SK-N-SH treated with all-trans-retinoic acid at 6 μM for 48 hours (cell line): ENCODE data around the gene LIG1.

Experiments
- ATAC-seq: fragments of 200-7000 bp; cut with Tn5 transposase; 3 replicates; pipeline ENCODE4 v1.9.1; 2020; ENCODE audit warnings: mild to moderate bottlenecking, moderate library complexity
- ARNTL ChIP-seq: fragments of 450-650 bp; formaldehyde crosslinking; IDR thresholded peaks from 2 replicates; pipeline ENCODE4 v1.5.0; 2020; ENCODE audit warnings: low read depth, mild to moderate bottlenecking, moderate library complexity, borderline replicate concordance
- BACH2 ChIP-seq: fragments of 250-450 bp; sonication (Bioruptor Pico); IDR thresholded peaks from 2 replicates; pipeline ENCODE4 v1.9.0; 2021; ENCODE audit warnings: mild to moderate bottlenecking, borderline replicate concordance
- CSDC2 ChIP-seq: fragments of 250-450 bp; sonication (Bioruptor Pico); IDR thresholded peaks from 2 replicates; pipeline ENCODE4 v1.5.0; 2020; ENCODE audit warnings: mild to moderate bottlenecking, moderate library complexity
- GLIS3 ChIP-seq: fragments of 250-450 bp; sonication (Bioruptor Pico); IDR thresholded peaks from 2 replicates; pipeline ENCODE4 v1.5.0; 2020; ENCODE audit warnings: mild to moderate bottlenecking, moderate library complexity
- ISL1 ChIP-seq: fragments of 250-450 bp; sonication (Bioruptor Pico); IDR thresholded peaks from 2 replicates; pipeline ENCODE4 v2.1.2; 2022; ENCODE audit warnings: mild to moderate bottlenecking, moderate library complexity
- OSR1 ChIP-seq: fragments of 250-450 bp; sonication (Bioruptor Pico); IDR thresholded peaks from 2 replicates; pipeline ENCODE4 v1.8.0; 2022; ENCODE audit warnings: moderate library complexity, mild to moderate bottlenecking, inconsistent platforms
- PPARA ChIP-seq: fragments of 250-450 bp; sonication (Bioruptor Pico); IDR thresholded peaks from 2 replicates; pipeline ENCODE4 v1.5.0; 2020; ENCODE audit warnings: mild to moderate bottlenecking, borderline replicate concordance
- RARB ChIP-seq: fragments of 250-450 bp; sonication (Bioruptor Pico); IDR thresholded peaks from 2 replicates; pipeline ENCODE4 v1.8.0; 2021; ENCODE audit warnings: mild to moderate bottlenecking, moderate library complexity
- SNAI2 ChIP-seq: fragments of 250-450 bp; sonication (Bioruptor Pico); IDR thresholded peaks from 2 replicates; pipeline ENCODE4 v1.5.0; 2020; ENCODE audit warnings: mild to moderate bottlenecking, moderate library complexity
- TCF4 ChIP-seq: fragments of 250-450 bp; sonication (Bioruptor Pico); IDR thresholded peaks from 2 replicates; pipeline ENCODE4 v1.8.0; 2021; ENCODE audit warnings: mild to moderate bottlenecking, moderate library complexity, borderline replicate concordance
- TOX ChIP-seq: fragments of 250-450 bp; sonication (Bioruptor Pico); IDR thresholded peaks from 2 replicates; pipeline ENCODE4 v1.8.0; 2021; ENCODE audit warnings: mild to moderate bottlenecking, moderate library complexity, borderline replicate concordance
- ZNF70 ChIP-seq: fragments of 450-650 bp; formaldehyde crosslinking; IDR thresholded peaks from 2 replicates; pipeline ENCODE4 v1.5.0; 2020; ENCODE audit warnings: mild to moderate bottlenecking, moderate library complexity
- TF ChIP-seq, protein P1 (sequence below): fragments of 250-450 bp; sonication (Bioruptor Pico); IDR thresholded peaks from 2 replicates; pipeline ENCODE4 v1.8.0; 2020; ENCODE audit warnings: mild to moderate bottlenecking, moderate library complexity, borderline replicate concordance
- TF ChIP-seq, protein P2 (sequence below): fragments of 250-450 bp; sonication (Bioruptor Pico); IDR thresholded peaks from 2 replicates; pipeline ENCODE4 v1.8.0; 2021; ENCODE audit warnings: low read depth, mild to moderate bottlenecking, moderate library complexity, borderline replicate concordance
- TF ChIP-seq, protein P3 (sequence below): fragments of 250-450 bp; sonication (Bioruptor Pico); IDR thresholded peaks from 2 replicates; pipeline ENCODE4 v1.5.0; 2020; ENCODE audit warnings: mild to moderate bottlenecking, moderate library complexity
- TF ChIP-seq, protein P4 (sequence below): fragments of 250-450 bp; sonication (Bioruptor Pico); IDR thresholded peaks from 2 replicates; pipeline ENCODE4 v1.5.1; 2021; ENCODE audit warnings: mild to moderate bottlenecking, moderate library complexity
- TF ChIP-seq, protein P5 (sequence below): fragments of 250-450 bp; sonication (Bioruptor Pico); IDR thresholded peaks from 2 replicates; pipeline ENCODE4 v1.5.1; 2020; ENCODE audit warnings: low read depth, mild to moderate bottlenecking, moderate library complexity

LIG1 gene

GRCh38 chr19:48139053-48139452 lies 31.1 kb downstream of the LIG1 start (continued):
- TF ChIP-seq, protein P1, sequence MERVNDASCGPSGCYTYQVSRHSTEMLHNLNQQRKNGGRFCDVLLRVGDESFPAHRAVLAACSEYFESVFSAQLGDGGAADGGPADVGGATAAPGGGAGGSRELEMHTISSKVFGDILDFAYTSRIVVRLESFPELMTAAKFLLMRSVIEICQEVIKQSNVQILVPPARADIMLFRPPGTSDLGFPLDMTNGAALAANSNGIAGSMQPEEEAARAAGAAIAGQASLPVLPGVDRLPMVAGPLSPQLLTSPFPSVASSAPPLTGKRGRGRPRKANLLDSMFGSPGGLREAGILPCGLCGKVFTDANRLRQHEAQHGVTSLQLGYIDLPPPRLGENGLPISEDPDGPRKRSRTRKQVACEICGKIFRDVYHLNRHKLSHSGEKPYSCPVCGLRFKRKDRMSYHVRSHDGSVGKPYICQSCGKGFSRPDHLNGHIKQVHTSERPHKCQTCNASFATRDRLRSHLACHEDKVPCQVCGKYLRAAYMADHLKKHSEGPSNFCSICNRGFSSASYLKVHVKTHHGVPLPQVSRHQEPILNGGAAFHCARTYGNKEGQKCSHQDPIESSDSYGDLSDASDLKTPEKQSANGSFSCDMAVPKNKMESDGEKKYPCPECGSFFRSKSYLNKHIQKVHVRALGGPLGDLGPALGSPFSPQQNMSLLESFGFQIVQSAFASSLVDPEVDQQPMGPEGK (CRISPR knock-in tag) = no peak
- no peak for TF ChIP-seq SNAI2 (CRISPR knock-in tag)
- TF ChIP-seq, all 23 proteins: peak for 0

- no peak for ATAC-seq
- TF ChIP-seq ARNTL (CRISPR knock-in tag) = no peak
- TF ChIP-seq CSDC2 (CRISPR knock-in tag) = no peak
Measured at GRCh38 chr19:48137411-48137810, 32.7 kb downstream of the LIG1 start.

DNA sequence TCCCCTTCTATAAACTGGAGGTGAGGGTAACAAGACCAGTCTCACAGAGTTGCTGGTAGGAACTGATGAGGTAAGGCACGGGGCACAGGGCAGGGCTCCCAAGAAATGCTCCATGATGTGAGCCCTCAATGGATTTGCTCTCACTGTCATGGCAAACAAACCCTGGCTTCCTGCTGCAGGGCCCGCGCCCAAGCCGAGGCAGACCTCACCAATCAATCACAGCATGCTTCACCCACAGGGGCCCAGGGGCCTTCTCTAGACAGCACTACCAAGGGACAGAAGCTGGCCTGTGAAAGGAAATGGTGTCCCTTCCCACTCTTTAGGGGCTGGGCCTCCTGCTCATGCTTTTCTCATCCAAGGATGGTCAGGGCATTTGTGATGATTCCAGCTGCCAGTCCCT lies 33.6 kb downstream of the LIG1 start:
- TF ChIP-seq TCF4 (CRISPR knock-in tag) (no peak), PPARA (CRISPR knock-in tag) (no peak), ARNTL (CRISPR knock-in tag) (no peak), CSDC2 (CRISPR knock-in tag) (no peak)
- TF ChIP-seq, protein P1 (CRISPR knock-in tag) = no peak
- no peak for ATAC-seq

- TF ChIP-seq, protein P1 (CRISPR knock-in tag) = no peak
- no peak for TF ChIP-seq OSR1 (CRISPR knock-in tag)
- TF ChIP-seq GLIS3 (CRISPR knock-in tag) = no peak
- TF ChIP-seq, protein P2, sequence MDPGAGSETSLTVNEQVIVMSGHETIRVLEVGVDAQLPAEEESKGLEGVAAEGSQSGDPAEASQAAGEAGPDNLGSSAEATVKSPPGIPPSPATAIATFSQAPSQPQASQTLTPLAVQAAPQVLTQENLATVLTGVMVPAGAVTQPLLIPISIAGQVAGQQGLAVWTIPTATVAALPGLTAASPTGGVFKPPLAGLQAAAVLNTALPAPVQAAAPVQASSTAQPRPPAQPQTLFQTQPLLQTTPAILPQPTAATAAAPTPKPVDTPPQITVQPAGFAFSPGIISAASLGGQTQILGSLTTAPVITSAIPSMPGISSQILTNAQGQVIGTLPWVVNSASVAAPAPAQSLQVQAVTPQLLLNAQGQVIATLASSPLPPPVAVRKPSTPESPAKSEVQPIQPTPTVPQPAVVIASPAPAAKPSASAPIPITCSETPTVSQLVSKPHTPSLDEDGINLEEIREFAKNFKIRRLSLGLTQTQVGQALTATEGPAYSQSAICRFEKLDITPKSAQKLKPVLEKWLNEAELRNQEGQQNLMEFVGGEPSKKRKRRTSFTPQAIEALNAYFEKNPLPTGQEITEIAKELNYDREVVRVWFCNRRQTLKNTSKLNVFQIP (CRISPR knock-in tag) = no peak
- TF ChIP-seq, protein P3, sequence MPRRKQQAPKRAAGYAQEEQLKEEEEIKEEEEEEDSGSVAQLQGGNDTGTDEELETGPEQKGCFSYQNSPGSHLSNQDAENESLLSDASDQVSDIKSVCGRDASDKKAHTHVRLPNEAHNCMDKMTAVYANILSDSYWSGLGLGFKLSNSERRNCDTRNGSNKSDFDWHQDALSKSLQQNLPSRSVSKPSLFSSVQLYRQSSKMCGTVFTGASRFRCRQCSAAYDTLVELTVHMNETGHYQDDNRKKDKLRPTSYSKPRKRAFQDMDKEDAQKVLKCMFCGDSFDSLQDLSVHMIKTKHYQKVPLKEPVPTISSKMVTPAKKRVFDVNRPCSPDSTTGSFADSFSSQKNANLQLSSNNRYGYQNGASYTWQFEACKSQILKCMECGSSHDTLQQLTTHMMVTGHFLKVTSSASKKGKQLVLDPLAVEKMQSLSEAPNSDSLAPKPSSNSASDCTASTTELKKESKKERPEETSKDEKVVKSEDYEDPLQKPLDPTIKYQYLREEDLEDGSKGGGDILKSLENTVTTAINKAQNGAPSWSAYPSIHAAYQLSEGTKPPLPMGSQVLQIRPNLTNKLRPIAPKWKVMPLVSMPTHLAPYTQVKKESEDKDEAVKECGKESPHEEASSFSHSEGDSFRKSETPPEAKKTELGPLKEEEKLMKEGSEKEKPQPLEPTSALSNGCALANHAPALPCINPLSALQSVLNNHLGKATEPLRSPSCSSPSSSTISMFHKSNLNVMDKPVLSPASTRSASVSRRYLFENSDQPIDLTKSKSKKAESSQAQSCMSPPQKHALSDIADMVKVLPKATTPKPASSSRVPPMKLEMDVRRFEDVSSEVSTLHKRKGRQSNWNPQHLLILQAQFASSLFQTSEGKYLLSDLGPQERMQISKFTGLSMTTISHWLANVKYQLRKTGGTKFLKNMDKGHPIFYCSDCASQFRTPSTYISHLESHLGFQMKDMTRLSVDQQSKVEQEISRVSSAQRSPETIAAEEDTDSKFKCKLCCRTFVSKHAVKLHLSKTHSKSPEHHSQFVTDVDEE (CRISPR knock-in tag) = no peak
- no peak for TF ChIP-seq ZNF70 (CRISPR knock-in tag)
- no peak for TF ChIP-seq ISL1 (CRISPR knock-in tag)
- TF ChIP-seq TOX = no peak
- no peak for TF ChIP-seq PPARA (CRISPR knock-in tag)
- no peak for TF ChIP-seq TCF4 (CRISPR knock-in tag)
- TF ChIP-seq BACH2 (CRISPR knock-in tag) = no peak
- TF ChIP-seq ARNTL (CRISPR knock-in tag) = no peak
- TF ChIP-seq, protein P4, sequence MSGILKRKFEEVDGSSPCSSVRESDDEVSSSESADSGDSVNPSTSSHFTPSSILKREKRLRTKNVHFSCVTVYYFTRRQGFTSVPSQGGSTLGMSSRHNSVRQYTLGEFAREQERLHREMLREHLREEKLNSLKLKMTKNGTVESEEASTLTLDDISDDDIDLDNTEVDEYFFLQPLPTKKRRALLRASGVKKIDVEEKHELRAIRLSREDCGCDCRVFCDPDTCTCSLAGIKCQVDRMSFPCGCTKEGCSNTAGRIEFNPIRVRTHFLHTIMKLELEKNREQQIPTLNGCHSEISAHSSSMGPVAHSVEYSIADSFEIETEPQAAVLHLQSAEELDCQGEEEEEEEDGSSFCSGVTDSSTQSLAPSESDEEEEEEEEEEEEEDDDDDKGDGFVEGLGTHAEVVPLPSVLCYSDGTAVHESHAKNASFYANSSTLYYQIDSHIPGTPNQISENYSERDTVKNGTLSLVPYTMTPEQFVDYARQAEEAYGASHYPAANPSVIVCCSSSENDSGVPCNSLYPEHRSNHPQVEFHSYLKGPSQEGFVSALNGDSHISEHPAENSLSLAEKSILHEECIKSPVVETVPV (CRISPR knock-in tag) = no peak
- TF ChIP-seq, protein P5, sequence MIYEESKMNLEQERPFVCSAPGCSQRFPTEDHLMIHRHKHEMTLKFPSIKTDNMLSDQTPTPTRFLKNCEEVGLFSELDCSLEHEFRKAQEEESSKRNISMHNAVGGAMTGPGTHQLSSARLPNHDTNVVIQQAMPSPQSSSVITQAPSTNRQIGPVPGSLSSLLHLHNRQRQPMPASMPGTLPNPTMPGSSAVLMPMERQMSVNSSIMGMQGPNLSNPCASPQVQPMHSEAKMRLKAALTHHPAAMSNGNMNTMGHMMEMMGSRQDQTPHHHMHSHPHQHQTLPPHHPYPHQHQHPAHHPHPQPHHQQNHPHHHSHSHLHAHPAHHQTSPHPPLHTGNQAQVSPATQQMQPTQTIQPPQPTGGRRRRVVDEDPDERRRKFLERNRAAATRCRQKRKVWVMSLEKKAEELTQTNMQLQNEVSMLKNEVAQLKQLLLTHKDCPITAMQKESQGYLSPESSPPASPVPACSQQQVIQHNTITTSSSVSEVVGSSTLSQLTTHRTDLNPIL (CRISPR knock-in tag) = no peak
- TF ChIP-seq RARB (CRISPR knock-in tag) = no peak
- no peak for ATAC-seq
Measured at GRCh38 chr19:48135411-48135810, 34.7 kb downstream of the LIG1 start.
